ENCODE measurements around the gene KCNC4.

Gene KCNC4

GRCh38 chr1:110235181-110235833, 25.2 kb downstream of the KCNC4 start:
- H3K36me3 ChIP-seq (ENCODE audit: control insufficient read depth, insufficient read depth, low read length): peaks cover 12% of the 10 kb centered on the region
- no peak overlapping the region for H3K9ac ChIP-seq (ENCODE audit: low read length)

GRCh38 chr1:110235834-110236682, 25.9 kb downstream of the KCNC4 start:
- H3K36me3 ChIP-seq (ENCODE audit: control insufficient read depth, insufficient read depth, low read length): peaks cover 12% of the 10 kb centered on the region
- no peaks in the 10 kb centered on the region for H3K27me3 ChIP-seq (ENCODE audit: control insufficient read depth, insufficient read depth, low read length)
- no peaks in the 10 kb centered on the region; the same call in 1 of the 2 replicates for H3K9me3 ChIP-seq (ENCODE audit: control insufficient read depth, insufficient read depth, low read depth, low read length)
- no peak overlapping the region for H3K9ac ChIP-seq (ENCODE audit: low read length)
- no peak overlapping the region for H3K4me3 ChIP-seq (ENCODE audit: low read depth, low read length)
- peaks cover 23% of the 10 kb centered on the region for H3K4me1 ChIP-seq (ENCODE audit: control insufficient read depth, insufficient read depth, low read length)
- no peak overlapping the region for H3K27ac ChIP-seq (ENCODE audit: low read depth, low read length)

More at GRCh38 chr1:110235181-110235833, 25.2 kb downstream of the KCNC4 start:
- H3K27ac ChIP-seq (ENCODE audit: low read depth, low read length): no peak overlapping the region
- H3K27me3 ChIP-seq (ENCODE audit: control insufficient read depth, insufficient read depth, low read length): no peaks in the 10 kb centered on the region
- H3K4me3 ChIP-seq (ENCODE audit: low read depth, low read length): no peak overlapping the region
- no peaks in the 10 kb centered on the region; the same call in 1 of the 2 replicates for H3K9me3 ChIP-seq (ENCODE audit: control insufficient read depth, insufficient read depth, low read depth, low read length)
- peaks cover 23% of the 10 kb centered on the region for H3K4me1 ChIP-seq (ENCODE audit: control insufficient read depth, insufficient read depth, low read length)

- Histone ChIP-seq H3K27ac (ENCODE audit: low read depth, low read length) (no peak overlapping the region), H3K9ac (ENCODE audit: low read length) (no peak overlapping the region), H3K36me3 (ENCODE audit: control insufficient read depth, insufficient read depth, low read length) (peaks cover 4% of the 10 kb centered on the region; the same call in 1 of the 2 replicates), H3K27me3 (ENCODE audit: control insufficient read depth, insufficient read depth, low read length) (no peaks in the 10 kb centered on the region), H3K4me1 (ENCODE audit: control insufficient read depth, insufficient read depth, low read length) (peaks cover 36% of the 10 kb centered on the region), H3K9me3 (ENCODE audit: control insufficient read depth, insufficient read depth, low read depth, low read length) (no peaks in the 10 kb centered on the region; the same call in 1 of the 2 replicates), H3K4me3 (ENCODE audit: low read depth, low read length) (no peak overlapping the region)
These were observed 27.5 kb downstream of the KCNC4 start for GRCh38 chr1:110237386-110238152.

- H3K27ac ChIP-seq (ENCODE audit: low read depth, low read length): no peak overlapping the region
- H3K9me3 ChIP-seq (ENCODE audit: control insufficient read depth, insufficient read depth, low read depth, low read length): no peaks in the 10 kb centered on the region
- H3K9ac ChIP-seq (ENCODE audit: low read length): no peak overlapping the region
- H3K4me3 ChIP-seq (ENCODE audit: low read depth, low read length): no peak overlapping the region
- H3K27me3 ChIP-seq (ENCODE audit: control insufficient read depth, insufficient read depth, low read length): no peaks in the 10 kb centered on the region
- H3K36me3 ChIP-seq (ENCODE audit: control insufficient read depth, insufficient read depth, low read length): no peaks in the 10 kb centered on the region
- peaks cover 41% of the 10 kb centered on the region for H3K4me1 ChIP-seq (ENCODE audit: control insufficient read depth, insufficient read depth, low read length)
These were observed 29.6 kb downstream of the KCNC4 start for GRCh38 chr1:110239441-110240430.

GRCh38 chr1:110240476-110241210, 30.5 kb downstream of the KCNC4 start:
- Histone ChIP-seq H3K9me3 (ENCODE audit: control insufficient read depth, insufficient read depth, low read depth, low read length) (no peaks in the 10 kb centered on the region), H3K27ac (ENCODE audit: low read depth, low read length) (no peak overlapping the region), H3K4me1 (ENCODE audit: control insufficient read depth, insufficient read depth, low read length) (peaks cover 36% of the 10 kb centered on the region), H3K9ac (ENCODE audit: low read length) (no peak overlapping the region), H3K27me3 (ENCODE audit: control insufficient read depth, insufficient read depth, low read length) (no peaks in the 10 kb centered on the region), H3K36me3 (ENCODE audit: control insufficient read depth, insufficient read depth, low read length) (no peaks in the 10 kb centered on the region), H3K4me3 (ENCODE audit: low read depth, low read length) (no peak overlapping the region)

GRCh38 chr1:110241516-110241915, 31.4 kb downstream of the KCNC4 start:
- H3K27me3 ChIP-seq (ENCODE audit: control insufficient read depth, insufficient read depth, low read length): no peaks in the 10 kb centered on the region
- H3K4me3 ChIP-seq (ENCODE audit: low read depth, low read length): no peak overlapping the region
- H3K27ac ChIP-seq (ENCODE audit: low read depth, low read length): no peak overlapping the region
- no peaks in the 10 kb centered on the region for H3K36me3 ChIP-seq (ENCODE audit: control insufficient read depth, insufficient read depth, low read length)
- no peak overlapping the region for H3K9ac ChIP-seq (ENCODE audit: low read length)
- H3K9me3 ChIP-seq (ENCODE audit: control insufficient read depth, insufficient read depth, low read depth, low read length): no peaks in the 10 kb centered on the region
- H3K4me1 ChIP-seq (ENCODE audit: control insufficient read depth, insufficient read depth, low read length): peaks cover 27% of the 10 kb centered on the region

GRCh38 chr1:110242062-110242461, 31.9 kb downstream of the KCNC4 start:
- no peak overlapping the region for H3K27ac ChIP-seq (ENCODE audit: low read depth, low read length)
- H3K36me3 ChIP-seq (ENCODE audit: control insufficient read depth, insufficient read depth, low read length): no peaks in the 10 kb centered on the region
- H3K9ac ChIP-seq (ENCODE audit: low read length): no peak overlapping the region
- H3K4me1 ChIP-seq (ENCODE audit: control insufficient read depth, insufficient read depth, low read length): peaks cover 27% of the 10 kb centered on the region
- no peaks in the 10 kb centered on the region for H3K9me3 ChIP-seq (ENCODE audit: control insufficient read depth, insufficient read depth, low read depth, low read length)
- no peaks in the 10 kb centered on the region for H3K27me3 ChIP-seq (ENCODE audit: control insufficient read depth, insufficient read depth, low read length)
- no peak overlapping the region for H3K4me3 ChIP-seq (ENCODE audit: low read depth, low read length)

GRCh38 chr1:110242731-110243130, 32.6 kb downstream of the KCNC4 start:
- H3K36me3 ChIP-seq (ENCODE audit: control insufficient read depth, insufficient read depth, low read length): no peaks in the 10 kb centered on the region
- no peaks in the 10 kb centered on the region for H3K9me3 ChIP-seq (ENCODE audit: control insufficient read depth, insufficient read depth, low read depth, low read length)
- H3K4me1 ChIP-seq (ENCODE audit: control insufficient read depth, insufficient read depth, low read length): peaks cover 27% of the 10 kb centered on the region
- no peak overlapping the region for H3K4me3 ChIP-seq (ENCODE audit: low read depth, low read length)
- H3K27ac ChIP-seq (ENCODE audit: low read depth, low read length): no peak overlapping the region
- H3K27me3 ChIP-seq (ENCODE audit: control insufficient read depth, insufficient read depth, low read length): no peaks in the 10 kb centered on the region
- no peak overlapping the region for H3K9ac ChIP-seq (ENCODE audit: low read length)

- no peak overlapping the region for H3K9ac ChIP-seq (ENCODE audit: low read length)
- H3K4me3 ChIP-seq (ENCODE audit: low read depth, low read length): no peak overlapping the region
- H3K27ac ChIP-seq (ENCODE audit: low read depth, low read length): no peak overlapping the region
These were observed 33.0 kb downstream of the KCNC4 start for GRCh38 chr1:110243146-110243545.

More at GRCh38 chr1:110243146-110243545, 33.0 kb downstream of the KCNC4 start:
- Histone ChIP-seq H3K27me3 (ENCODE audit: control insufficient read depth, insufficient read depth, low read length) (no peaks in the 10 kb centered on the region), H3K36me3 (ENCODE audit: control insufficient read depth, insufficient read depth, low read length) (no peaks in the 10 kb centered on the region), H3K4me1 (ENCODE audit: control insufficient read depth, insufficient read depth, low read length) (peaks cover 27% of the 10 kb centered on the region), H3K9me3 (ENCODE audit: control insufficient read depth, insufficient read depth, low read depth, low read length) (no peaks in the 10 kb centered on the region)
